ENCODE measurements around the gene PRCD.

Gene PRCD

DNA sequence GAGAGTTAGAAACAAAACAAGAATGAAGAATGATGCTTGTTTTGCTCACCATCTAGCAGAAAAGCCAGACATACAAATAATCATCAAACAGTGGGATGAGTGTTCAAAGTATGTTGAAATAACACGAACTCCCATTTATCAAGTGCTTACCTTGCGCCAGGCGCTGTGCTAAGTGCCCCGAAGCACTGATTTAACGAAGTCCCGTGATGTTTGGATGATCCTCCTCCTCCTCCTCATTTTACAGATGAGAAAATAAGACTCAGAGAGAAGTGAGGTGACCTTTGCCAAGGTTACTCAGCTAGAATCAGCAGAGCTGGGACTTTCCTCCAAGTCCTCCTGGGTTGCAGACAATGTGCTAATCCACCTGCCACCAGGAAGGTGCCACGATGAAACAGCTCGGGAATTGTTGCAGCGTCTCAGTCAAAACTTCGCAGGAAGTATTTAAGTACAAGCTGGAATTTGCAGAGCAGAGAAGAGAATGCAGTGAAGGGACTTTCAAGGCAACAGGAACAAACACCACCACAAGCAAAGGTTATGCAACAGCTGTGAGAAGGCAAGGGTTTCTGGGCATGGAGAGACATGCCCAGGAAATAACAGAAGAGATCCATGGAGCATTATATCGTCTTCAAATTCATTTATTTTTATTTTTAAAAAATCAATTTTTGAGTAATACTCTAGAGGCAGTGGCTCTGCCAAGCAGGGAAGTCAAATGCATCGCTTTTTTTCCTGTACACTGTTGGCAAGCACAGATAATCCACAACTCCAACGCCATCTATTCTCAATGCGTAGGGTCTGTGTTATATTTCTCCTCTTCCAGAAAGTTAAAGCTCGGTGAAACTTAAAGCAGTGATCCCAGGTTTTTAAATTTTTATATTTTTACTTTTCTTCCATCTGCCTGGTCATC, 11.1 kb downstream of the PRCD start:
- no peak overlapping the region for H3K27ac ChIP-seq
- TF ChIP-seq CTCF (IDR thresholded peaks at IDR 0.05) (no peak), ZFX (IDR thresholded peaks at IDR 0.05; ENCODE audit: borderline replicate concordance) (no peak)

GRCh38 chr17:76551685-76552084, 11.8 kb downstream of the PRCD start:
- H3K27ac ChIP-seq, result no peak overlapping the region

GRCh38 chr17:76553178-76553908, 13.5 kb downstream of the PRCD start:
- no peak overlapping the region for H3K27ac ChIP-seq
- TF ChIP-seq ZFX (IDR thresholded peaks at IDR 0.05; ENCODE audit: borderline replicate concordance) (no peak), CTCF (IDR thresholded peaks at IDR 0.05) (no peak)

More at GRCh38 chr17:76551685-76552084, 11.8 kb downstream of the PRCD start:
- TF ChIP-seq ZFX (IDR thresholded peaks at IDR 0.05; ENCODE audit: borderline replicate concordance), result no peak
- no peak for TF ChIP-seq CTCF (IDR thresholded peaks at IDR 0.05)

DNA sequence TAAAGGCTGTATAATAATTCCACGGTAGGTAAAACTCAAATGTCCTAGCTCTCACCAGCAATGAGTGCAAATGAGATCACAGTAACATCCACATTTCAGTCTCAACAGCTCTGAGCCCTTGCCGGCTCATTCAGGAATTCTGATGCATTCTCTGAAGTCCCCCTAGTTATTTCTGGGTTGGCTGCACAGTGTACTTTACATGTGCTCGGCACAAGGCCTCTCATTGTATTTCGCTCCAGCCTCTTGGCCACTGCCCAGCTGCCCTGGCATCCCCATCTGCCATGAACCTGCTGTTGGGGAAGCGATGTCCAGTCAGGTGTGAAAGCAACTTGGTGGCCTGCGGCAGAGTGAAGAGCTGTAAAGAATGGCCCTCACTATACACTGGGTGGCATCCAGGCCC, 14.3 kb downstream of the PRCD start:
- no peak overlapping the region for H3K27ac ChIP-seq
- no peak for TF ChIP-seq CTCF (IDR thresholded peaks at IDR 0.05)
- no peak for TF ChIP-seq ZFX (IDR thresholded peaks at IDR 0.05; ENCODE audit: borderline replicate concordance)

DNA sequence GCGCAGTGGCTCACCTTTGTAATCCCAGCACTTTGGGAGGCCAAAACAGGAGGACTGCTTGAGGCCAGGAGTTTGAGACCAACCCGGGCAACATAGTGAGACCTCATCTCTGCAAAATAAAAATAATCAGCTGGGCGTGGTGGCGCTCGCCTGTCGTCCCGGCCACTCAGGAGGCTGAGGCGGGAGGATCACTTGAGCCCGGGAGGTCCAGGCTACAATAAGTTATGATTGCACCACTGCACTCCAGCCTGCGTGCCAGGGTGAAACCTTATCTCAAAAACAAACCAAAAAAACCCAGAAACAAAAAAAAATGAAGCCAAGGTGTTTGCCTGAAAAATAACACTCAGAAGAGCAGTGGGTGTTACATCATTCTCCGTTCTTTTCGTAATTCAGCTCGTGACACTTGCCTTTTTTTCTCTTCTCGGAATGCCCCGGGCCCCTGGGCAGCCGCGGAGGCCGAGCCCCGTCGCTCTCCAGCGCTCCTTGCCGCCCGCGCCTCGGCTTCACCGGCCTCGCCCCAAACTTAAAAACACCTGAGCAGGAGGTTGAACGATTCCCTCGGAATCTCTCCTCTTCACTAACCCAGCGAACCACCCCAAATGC, 17.0 kb downstream of the PRCD start:
- TF ChIP-seq CTCF (IDR thresholded peaks at IDR 0.05), result no peak
- no peak for TF ChIP-seq ZFX (IDR thresholded peaks at IDR 0.05; ENCODE audit: borderline replicate concordance)
- H3K27ac ChIP-seq, result peak overlapping the region; percentile 75

DNA sequence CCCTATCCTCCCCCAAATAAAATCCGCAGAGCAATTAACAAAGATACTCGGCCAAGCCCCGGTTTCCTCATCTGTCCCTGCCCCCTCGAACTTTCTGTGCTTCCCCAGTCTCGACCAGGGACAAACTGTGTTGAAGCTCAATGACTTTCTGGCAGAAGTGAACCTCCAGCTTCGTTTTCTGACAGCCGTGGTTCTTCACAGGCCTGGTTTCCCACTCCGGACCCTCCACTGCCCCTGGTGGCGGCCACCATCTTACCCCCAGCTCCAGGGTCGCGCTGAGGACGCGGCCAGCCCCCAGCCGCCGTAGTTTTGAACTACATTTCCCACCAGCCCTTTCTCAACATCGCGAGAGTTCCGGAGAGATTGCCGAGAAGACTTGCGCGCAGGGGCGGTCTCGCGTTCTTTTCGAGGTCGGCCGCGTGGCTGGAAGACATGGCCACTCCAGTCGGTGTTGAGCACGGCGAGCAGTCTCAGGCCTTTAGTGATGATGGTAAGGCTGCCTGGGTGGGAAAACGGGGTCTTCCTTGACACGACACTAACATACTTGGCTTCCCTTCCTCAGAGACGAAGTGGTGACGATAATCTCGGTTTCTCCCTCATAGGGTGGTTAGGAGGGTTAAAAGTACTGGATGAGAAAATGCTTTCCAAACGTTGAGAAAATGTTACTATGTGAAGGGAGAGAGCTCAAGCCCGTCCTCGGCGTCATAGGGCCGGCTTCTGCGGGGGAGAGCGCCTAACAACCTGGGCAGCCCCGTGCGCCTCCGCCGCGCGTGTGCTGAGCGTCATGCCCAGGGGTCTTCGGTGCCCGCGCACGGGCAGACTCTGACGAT, 17.7 kb downstream of the PRCD start:
- no peak for TF ChIP-seq ZFX (IDR thresholded peaks at IDR 0.05; ENCODE audit: borderline replicate concordance)
- TF ChIP-seq CTCF (IDR thresholded peaks at IDR 0.05), result peak; percentile 65
- H3K27ac ChIP-seq, result peak overlapping the region; percentile 75

Data from 22Rv1 (cell line).